Measurements from ENCODE around the gene ST7.

ST7 gene

GRCh38 chr7:116920359-116920758, 32.9 kb upstream of the ST7 start:
- H3K9ac ChIP-seq (ENCODE audit: low read depth, low read length, poor library complexity, severe bottlenecking): no peak overlapping the region
- peaks cover 3% of the 10 kb centered on the region for H3K4me1 ChIP-seq (ENCODE audit: insufficient read depth, low read length, poor library complexity, severe bottlenecking)
- H3K36me3 ChIP-seq (ENCODE audit: insufficient read depth, low read length): peaks cover 37% of the 10 kb centered on the region
- H3K79me2 ChIP-seq (ENCODE audit: insufficient read depth, low read length): no peaks in the 10 kb centered on the region
- H3K9me3 ChIP-seq (ENCODE audit: insufficient read depth, low read depth, low read length): no peaks in the 10 kb centered on the region
- no peak overlapping the region for H2AFZ ChIP-seq (ENCODE audit: low read length)
- no peaks in the 10 kb centered on the region for H3K9me2 ChIP-seq (replicated peaks; ENCODE audit: low read depth, low read length)
- H3K27me3 ChIP-seq (ENCODE audit: insufficient read depth, low read length, poor library complexity, severe bottlenecking): no peaks in the 10 kb centered on the region
- H3K4me2 ChIP-seq (ENCODE audit: low read depth, low read length, poor library complexity, severe bottlenecking): no peak overlapping the region
- H4K20me1 ChIP-seq (ENCODE audit: insufficient read depth, low read length, poor library complexity, severe bottlenecking): no peaks in the 10 kb centered on the region
- H3F3A ChIP-seq (ENCODE audit: low read depth): no peaks in the 10 kb centered on the region
- no peak overlapping the region for H3K4me3 ChIP-seq (ENCODE audit: low read length, poor library complexity, severe bottlenecking)
- TF ChIP-seq CTCF (conservative IDR thresholded peaks at IDR 0.05; ENCODE audit: low read length) (no peak), EZH2phosphoT487 (IDR thresholded peaks at IDR 0.05; ENCODE audit: borderline replicate concordance) (no peak)

GRCh38 chr7:116922545-116922944, 30.8 kb upstream of the ST7 start:
- Histone ChIP-seq H3K4me2 (ENCODE audit: low read depth, low read length, poor library complexity, severe bottlenecking) (no peak overlapping the region), H3K9ac (ENCODE audit: low read depth, low read length, poor library complexity, severe bottlenecking) (no peak overlapping the region), H3K36me3 (ENCODE audit: insufficient read depth, low read length) (peaks cover 18% of the 10 kb centered on the region), H3F3A (ENCODE audit: low read depth) (no peaks in the 10 kb centered on the region), H3K9me3 (ENCODE audit: insufficient read depth, low read depth, low read length) (no peaks in the 10 kb centered on the region), H2AFZ (ENCODE audit: low read length) (no peak overlapping the region), H3K79me2 (ENCODE audit: insufficient read depth, low read length) (no peaks in the 10 kb centered on the region), H3K4me1 (ENCODE audit: insufficient read depth, low read length, poor library complexity, severe bottlenecking) (peaks cover 3% of the 10 kb centered on the region), H3K27me3 (ENCODE audit: insufficient read depth, low read length, poor library complexity, severe bottlenecking) (no peaks in the 10 kb centered on the region), H3K9me2 (replicated peaks; ENCODE audit: low read depth, low read length) (no peaks in the 10 kb centered on the region), H3K4me3 (ENCODE audit: low read length, poor library complexity, severe bottlenecking) (no peak overlapping the region), H4K20me1 (ENCODE audit: insufficient read depth, low read length, poor library complexity, severe bottlenecking) (no peaks in the 10 kb centered on the region)
- no peak for TF ChIP-seq CTCF (conservative IDR thresholded peaks at IDR 0.05; ENCODE audit: low read length)
- no peak for TF ChIP-seq EZH2phosphoT487 (IDR thresholded peaks at IDR 0.05; ENCODE audit: borderline replicate concordance)

GRCh38 chr7:116924741-116925140, 28.6 kb upstream of the ST7 start:
- Histone ChIP-seq H3K9ac (ENCODE audit: low read depth, low read length, poor library complexity, severe bottlenecking) (no peak overlapping the region), H3K4me1 (ENCODE audit: insufficient read depth, low read length, poor library complexity, severe bottlenecking) (peaks cover 3% of the 10 kb centered on the region), H3K79me2 (ENCODE audit: insufficient read depth, low read length) (no peaks in the 10 kb centered on the region), H3F3A (ENCODE audit: low read depth) (no peaks in the 10 kb centered on the region), H2AFZ (ENCODE audit: low read length) (no peak overlapping the region), H4K20me1 (ENCODE audit: insufficient read depth, low read length, poor library complexity, severe bottlenecking) (no peaks in the 10 kb centered on the region), H3K9me2 (replicated peaks; ENCODE audit: low read depth, low read length) (no peaks in the 10 kb centered on the region), H3K9me3 (ENCODE audit: insufficient read depth, low read depth, low read length) (no peaks in the 10 kb centered on the region), H3K36me3 (ENCODE audit: insufficient read depth, low read length) (no peaks in the 10 kb centered on the region), H3K4me3 (ENCODE audit: low read length, poor library complexity, severe bottlenecking) (no peak overlapping the region), H3K4me2 (ENCODE audit: low read depth, low read length, poor library complexity, severe bottlenecking) (no peak overlapping the region), H3K27me3 (ENCODE audit: insufficient read depth, low read length, poor library complexity, severe bottlenecking) (no peaks in the 10 kb centered on the region)
- TF ChIP-seq CTCF (conservative IDR thresholded peaks at IDR 0.05; ENCODE audit: low read length) (no peak), EZH2phosphoT487 (IDR thresholded peaks at IDR 0.05; ENCODE audit: borderline replicate concordance) (no peak)
